Gastroesophageal sphincter (tissue), 4 donors: ENCODE results near the gene NDNF. TPM values are rescaled to one million over a fixed set of nuclear protein-coding genes. Genes with fewer than 3 reads are reported as not detected.

Experiments
- ATAC-seq: fragments of 150-250 bp; one replicate; pipeline ENCODE4 v1.9.1; 2016; ENCODE audit warnings: mild to moderate bottlenecking, moderate library complexity
- H3K27ac ChIP-seq, 4 donors: fragments of 200-600 bp; sonication (generic) in 3 of 4; 1 replicate in 3 of 4; 2 replicates in 1 of 4; pipeline ENCODE4 v1.5.1; 2016 to 2019
- H3K27me3 ChIP-seq: fragments of 200-600 bp; sonication (generic); one replicate; pipeline ENCODE4 v1.5.1; 2019
- H3K36me3 ChIP-seq, 2 donors: fragments of 200-600 bp; sonication (generic); one replicate each; pipeline ENCODE4 v1.5.1; 2019; ENCODE audit warnings: control low read depth in 1 of 2
- H3K4me1 ChIP-seq, 3 donors: fragments of 200-600 bp; sonication (generic); 1 replicate in 2 of 3; 2 replicates in 1 of 3; pipeline ENCODE4 v1.5.1; 2016 to 2019; ENCODE audit warnings: control low read depth in 2 of 3
- H3K4me3 ChIP-seq, 2 donors: fragments of 200-600 bp; sonication (generic); one replicate each; pipeline ENCODE4 v1.5.1; 2019; ENCODE audit warnings: mild to moderate bottlenecking in 1 of 2, moderate library complexity in 1 of 2
- H3K9me3 ChIP-seq, 3 donors: fragments of 200-600 bp; sonication (generic); one replicate each; pipeline ENCODE4 v1.5.1; 2017 to 2019; ENCODE audit warnings: control low read depth in 2 of 3
- EP300 ChIP-seq: sonication (generic); formaldehyde crosslinking; IDR thresholded peaks from one replicate; pipeline ENCODE4 v1.6.1; 2017; ENCODE audit warnings: antibody characterized with exemption, mild to moderate bottlenecking
- POLR2A ChIP-seq, 2 donors: fragments of 450-650 bp; IDR thresholded peaks; one replicate each; pipeline ENCODE4 v1.6.1; 2017; ENCODE audit warnings: antibody characterized with exemption in 2 of 2, mild to moderate bottlenecking in 2 of 2, moderate library complexity in 1 of 2
- POLR2AphosphoS5 ChIP-seq: sonication (generic); formaldehyde crosslinking; IDR thresholded peaks from one replicate; pipeline ENCODE4 v1.6.1; 2017; ENCODE audit warnings: antibody characterized with exemption
- WGBS, 2 donors: methylation state at CpG; one replicate each; pipeline ENCODE4 v1.1.5; 2018; ENCODE audit warnings: low coverage in 1 of 2; 5-methylcytosine and 5-hydroxymethylcytosine counted together
- total RNA-seq, 4 donors: library from RNA; depleted of rRNA; stranded (reverse); fragments of >200 nt; gene quantifications; one replicate each; pipeline ENCODE4 v1.1.0, GENCODE V29; 2016
- TF ChIP-seq, protein P1 (sequence below), 4 experiments: fragments of 200-600 bp in 2 of 4; fragments of 450-650 bp in 2 of 4; sonication (generic) in 1 of 4; IDR thresholded peaks; one replicate each; pipeline ENCODE4 v1.5.1; 2017 to 2019; ENCODE audit warnings: antibody characterized with exemption in 4 of 4, mild to moderate bottlenecking in 2 of 4, moderate library complexity in 2 of 4

NDNF gene
- total RNA-seq, 4 donors from 2014 or later: 5.3 to 14.2 (median 9.7) TPM

DNA sequence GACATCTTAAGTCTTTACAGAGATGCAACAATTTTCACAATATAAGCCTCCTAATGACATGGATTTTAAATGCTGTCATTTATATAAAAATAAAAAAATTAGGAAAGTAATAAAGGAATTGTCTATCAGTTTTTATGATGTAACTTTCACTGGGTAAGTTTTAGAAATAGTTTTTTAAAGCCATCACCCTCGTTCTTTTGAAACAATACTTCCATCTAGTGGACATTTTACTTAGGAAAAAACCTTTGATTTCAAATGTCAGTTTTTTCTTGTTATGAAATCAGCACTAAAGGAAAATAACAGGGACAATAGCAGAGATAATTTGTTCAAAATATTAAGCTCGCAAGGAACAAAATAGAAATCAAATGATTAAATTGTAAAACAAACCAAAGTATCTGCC, 24.3 kb upstream of the NDNF start:
- Histone ChIP-seq H3K27ac (no peak overlapping the region), H3K9me3 (peaks cover 0 to 3% (median 0%) of the 10 kb centered on the region in 3 donors), H3K27me3 (no peaks in the 10 kb centered on the region), H3K4me3 (no peak overlapping the region), H3K36me3 (no peaks in the 10 kb centered on the region), H3K4me1 (peaks cover 0 to 4% (median 0%) of the 10 kb centered on the region in 3 donors)
- TF ChIP-seq POLR2A (IDR thresholded peaks at IDR 0.05): no peak
- TF ChIP-seq, protein P1, sequence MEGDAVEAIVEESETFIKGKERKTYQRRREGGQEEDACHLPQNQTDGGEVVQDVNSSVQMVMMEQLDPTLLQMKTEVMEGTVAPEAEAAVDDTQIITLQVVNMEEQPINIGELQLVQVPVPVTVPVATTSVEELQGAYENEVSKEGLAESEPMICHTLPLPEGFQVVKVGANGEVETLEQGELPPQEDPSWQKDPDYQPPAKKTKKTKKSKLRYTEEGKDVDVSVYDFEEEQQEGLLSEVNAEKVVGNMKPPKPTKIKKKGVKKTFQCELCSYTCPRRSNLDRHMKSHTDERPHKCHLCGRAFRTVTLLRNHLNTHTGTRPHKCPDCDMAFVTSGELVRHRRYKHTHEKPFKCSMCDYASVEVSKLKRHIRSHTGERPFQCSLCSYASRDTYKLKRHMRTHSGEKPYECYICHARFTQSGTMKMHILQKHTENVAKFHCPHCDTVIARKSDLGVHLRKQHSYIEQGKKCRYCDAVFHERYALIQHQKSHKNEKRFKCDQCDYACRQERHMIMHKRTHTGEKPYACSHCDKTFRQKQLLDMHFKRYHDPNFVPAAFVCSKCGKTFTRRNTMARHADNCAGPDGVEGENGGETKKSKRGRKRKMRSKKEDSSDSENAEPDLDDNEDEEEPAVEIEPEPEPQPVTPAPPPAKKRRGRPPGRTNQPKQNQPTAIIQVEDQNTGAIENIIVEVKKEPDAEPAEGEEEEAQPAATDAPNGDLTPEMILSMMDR (IDR thresholded peaks at IDR 0.05): peak; percentile 16 to 68 (median 45)
- no peak for ATAC-seq
- WGBS, 2 donors: 8 to 14% methylated on average over 2 of the region's 2 CpGs

DNA sequence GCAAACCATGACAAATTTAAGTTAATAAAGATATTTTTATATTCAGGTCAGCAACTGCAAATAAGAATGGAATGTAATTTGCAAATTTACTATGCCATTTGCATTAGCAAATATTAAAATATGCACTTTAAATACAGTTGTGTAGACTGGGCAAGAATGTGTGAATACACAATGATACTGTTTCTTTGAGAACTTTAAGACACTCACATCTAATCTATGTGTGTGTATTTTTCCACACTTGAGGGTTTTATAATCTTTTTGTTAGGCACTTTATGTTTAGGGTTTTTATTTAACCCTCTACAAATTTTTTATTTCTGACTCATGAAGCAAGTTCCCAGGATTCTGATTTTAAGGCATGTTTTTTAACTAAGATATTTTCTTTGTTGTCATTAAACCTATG, 23.9 kb upstream of the NDNF start:
- Histone ChIP-seq H3K27ac (no peak overlapping the region), H3K9me3 (no peaks in the 10 kb centered on the region), H3K27me3 (no peaks in the 10 kb centered on the region), H3K36me3 (no peaks in the 10 kb centered on the region), H3K4me1 (peaks cover 0 to 4% (median 0%) of the 10 kb centered on the region in 3 donors), H3K4me3 (no peak overlapping the region)
- no peak for ATAC-seq
- TF ChIP-seq EP300: no peak
- no peak for TF ChIP-seq POLR2AphosphoS5
- TF ChIP-seq, protein P1 (IDR thresholded peaks at IDR 0.05): no peak
- no peak for TF ChIP-seq POLR2A (IDR thresholded peaks at IDR 0.05)

DNA sequence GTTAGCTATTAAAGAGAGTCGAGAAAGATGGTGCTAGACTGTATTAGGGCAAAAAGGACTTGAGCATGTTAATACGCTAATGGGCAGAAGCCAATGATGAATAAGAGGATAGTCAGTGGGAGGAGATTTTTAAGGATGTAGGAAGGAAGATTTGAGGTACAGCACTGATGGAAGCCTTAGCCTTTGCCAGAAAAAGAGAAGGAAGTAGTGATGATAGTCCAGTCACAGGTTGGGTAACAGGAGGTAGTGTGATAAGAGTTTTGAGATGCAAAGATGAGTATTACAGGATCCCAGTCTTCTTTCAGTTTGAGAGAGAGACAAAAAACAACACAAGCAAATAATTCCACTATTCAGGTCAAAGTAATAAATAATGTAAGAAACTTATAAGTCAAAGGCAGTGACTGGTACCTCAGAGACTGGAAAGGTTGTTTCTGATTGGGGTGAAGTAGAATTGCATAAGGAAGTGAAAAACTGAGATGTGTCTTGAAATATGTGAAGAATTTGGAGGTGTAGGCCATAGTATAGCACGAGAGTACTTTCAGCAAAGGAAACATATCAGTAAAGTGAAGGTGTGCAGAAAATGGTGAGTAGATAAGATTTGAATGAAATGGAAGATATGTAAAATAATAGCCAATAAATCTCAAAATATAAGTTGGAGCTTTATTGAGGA, 22.1 kb upstream of the NDNF start:
- Histone ChIP-seq H3K9me3 (no peaks in the 10 kb centered on the region), H3K4me3 (no peak overlapping the region), H3K27me3 (no peaks in the 10 kb centered on the region), H3K27ac (no peak overlapping the region), H3K36me3 (no peaks in the 10 kb centered on the region), H3K4me1 (peaks cover 0 to 4% (median 0%) of the 10 kb centered on the region in 3 donors)
- no peak for ATAC-seq
- TF ChIP-seq POLR2AphosphoS5 (no peak), EP300 (no peak), POLR2A (IDR thresholded peaks at IDR 0.05) (no peak)
- TF ChIP-seq, protein P1 (IDR thresholded peaks at IDR 0.05): no peak
- WGBS, 2 donors: 90% methylated on average over 3 of the region's 3 CpGs

DNA sequence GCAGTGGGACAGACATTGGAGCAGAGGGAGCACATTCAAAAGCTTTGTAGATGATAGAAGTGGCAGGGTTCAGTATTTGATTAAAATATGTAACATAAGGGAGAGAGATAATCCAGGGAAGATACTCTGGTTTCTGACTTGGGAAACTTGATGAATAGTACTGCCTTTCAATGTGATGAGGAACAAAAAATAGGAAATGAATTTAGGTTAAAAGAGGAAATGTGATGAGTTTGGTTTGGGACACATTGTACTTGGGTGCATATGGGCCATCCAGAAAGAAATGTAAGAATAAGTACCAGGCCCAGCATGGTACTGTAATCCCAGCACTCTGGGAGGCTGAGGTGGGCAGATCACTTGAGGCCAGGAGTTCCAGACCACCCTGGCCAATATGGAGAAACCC, 20.9 kb upstream of the NDNF start:
- peaks cover 0 to 4% (median 0%) of the 10 kb centered on the region in 3 donors for H3K4me1 ChIP-seq
- H3K9me3 ChIP-seq: no peaks in the 10 kb centered on the region
- ATAC-seq: no peak
- no peak overlapping the region for H3K4me3 ChIP-seq
- no peaks in the 10 kb centered on the region for H3K36me3 ChIP-seq
- no peaks in the 10 kb centered on the region for H3K27me3 ChIP-seq
- no peak overlapping the region for H3K27ac ChIP-seq
- TF ChIP-seq, protein P1 (IDR thresholded peaks at IDR 0.05): no peak
- TF ChIP-seq EP300: no peak
- TF ChIP-seq POLR2AphosphoS5: no peak
- no peak for TF ChIP-seq POLR2A (IDR thresholded peaks at IDR 0.05)

DNA sequence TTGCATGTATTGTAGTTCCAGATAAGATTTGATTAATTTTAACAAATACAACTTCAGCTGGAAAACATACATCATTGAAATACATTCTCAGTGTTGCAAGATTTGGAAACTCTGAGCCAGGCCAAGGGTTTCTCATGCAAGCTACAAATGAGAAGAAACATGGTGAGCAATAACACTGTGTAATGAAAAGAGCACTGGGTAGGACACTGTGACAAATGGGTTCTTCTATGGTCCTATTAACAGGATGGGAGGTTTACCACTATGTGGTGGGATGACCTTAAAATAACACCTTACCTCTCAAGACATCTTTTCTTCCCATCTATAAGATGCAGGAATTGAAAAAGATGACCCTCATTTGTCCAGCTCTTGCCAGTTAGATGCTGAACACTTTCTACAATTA, 19.6 kb upstream of the NDNF start:
- H3K4me1 ChIP-seq: peaks cover 0 to 4% (median 0%) of the 10 kb centered on the region in 3 donors
- no peak for TF ChIP-seq EP300
- no peak overlapping the region for H3K4me3 ChIP-seq
- no peak overlapping the region for H3K27ac ChIP-seq
- no peaks in the 10 kb centered on the region for H3K9me3 ChIP-seq
- H3K36me3 ChIP-seq: no peaks in the 10 kb centered on the region
- no peaks in the 10 kb centered on the region for H3K27me3 ChIP-seq
- no peak for ATAC-seq
